ENCODE measurements around the gene MYOM3.

The MYOM3 gene

DNA sequence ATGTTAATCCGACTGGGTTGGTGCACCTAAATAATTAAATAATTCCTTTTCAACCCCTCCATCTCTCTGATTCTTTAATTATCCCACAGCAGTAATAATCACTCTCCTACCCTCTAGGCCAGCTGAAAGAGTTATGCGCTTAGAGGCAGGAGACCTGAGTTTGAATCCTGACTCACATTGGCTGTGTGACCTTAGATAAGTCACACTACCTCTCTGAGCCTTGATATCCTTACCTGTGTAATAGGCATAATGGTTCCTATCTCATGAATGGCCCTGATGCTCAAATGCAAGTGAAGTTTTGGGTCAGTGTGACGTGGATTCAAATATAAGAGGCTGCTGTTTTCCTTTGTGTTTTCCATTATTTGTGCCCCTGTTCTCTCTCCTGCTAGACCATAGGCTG is 8.1 kb downstream of the MYOM3 start:
- Histone ChIP-seq H3K36me3 (ENCODE audit: control insufficient read depth in 1 of 2, insufficient read depth in 2 of 2, low read length in 2 of 2) (no peaks in the 10 kb centered on the region), H3K79me1 (ENCODE audit: low read length) (peaks cover 2% of the 10 kb centered on the region), H3K79me2 (ENCODE audit: control insufficient read depth, insufficient read depth, low read length, poor library complexity) (no peaks in the 10 kb centered on the region), H2AFZ (ENCODE audit: insufficient read depth, low read length, poor library complexity) (no peak overlapping the region), H4K8ac (ENCODE audit: low read depth, low read length) (no peak overlapping the region), H3K27ac (ENCODE audit: low read depth, low read length) (no peak overlapping the region), H3K4me3 (ENCODE audit: low read depth, low read length) (no peak overlapping the region), H3K27me3 (ENCODE audit: insufficient read depth, low read length) (no peaks in the 10 kb centered on the region), H2BK120ac (ENCODE audit: insufficient read depth, low read length, poor library complexity) (no peak overlapping the region), H3K9ac (ENCODE audit: low read length) (no peak overlapping the region), H4K91ac (ENCODE audit: low read depth, low read length) (no peak overlapping the region), H3K4me2 (ENCODE audit: low read length) (no peak overlapping the region), H2BK5ac (ENCODE audit: low read depth, low read length, poor library complexity) (no peak overlapping the region), H2AK5ac (ENCODE audit: low read length) (no peak overlapping the region), H3K14ac (ENCODE audit: low read length) (no peak overlapping the region), H2BK12ac (ENCODE audit: low read length) (no peak overlapping the region), H3K18ac (ENCODE audit: low read length) (no peak overlapping the region), H3K4me1 (ENCODE audit: control insufficient read depth in 1 of 2, insufficient read depth in 2 of 2, low read length in 2 of 2) (peaks cover 3 to 11% of the 10 kb centered on the region in 2 experiments), H3K9me3 (ENCODE audit: insufficient read depth, low read depth, low read length) (no peaks in the 10 kb centered on the region), H4K12ac (ENCODE audit: low read depth, low read length) (no peak overlapping the region), H3K23ac (ENCODE audit: low read length) (no peak overlapping the region), H3K4ac (ENCODE audit: low read depth, low read length) (no peak overlapping the region)
- WGBS (ENCODE audit: extremely low coverage, insufficient coverage, insufficient read length): no CpG with 5 or more reads among the region's 3 CpGs
- DNase-seq: no peak

DNA sequence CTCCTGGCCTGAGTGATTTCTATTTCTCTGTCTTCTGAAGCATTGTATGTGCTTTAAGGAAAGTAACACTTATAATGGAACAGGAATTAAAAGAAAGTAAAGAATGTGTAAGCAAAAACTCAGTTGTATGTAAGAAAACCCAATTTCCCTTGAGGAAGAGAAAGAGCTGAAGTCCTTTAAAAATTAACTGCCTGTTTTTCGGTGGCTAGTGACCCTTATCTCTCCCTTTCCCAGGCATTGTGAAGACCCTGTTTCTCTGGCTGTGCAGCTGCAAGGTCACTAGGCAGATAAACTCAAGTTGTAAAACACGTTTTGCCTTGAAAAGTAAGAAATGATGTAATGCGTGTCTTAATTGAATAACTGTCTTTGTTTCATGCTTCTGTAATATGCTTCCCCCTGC is 8.5 kb downstream of the MYOM3 start:
- H3K9me3 ChIP-seq (ENCODE audit: insufficient read depth, low read depth, low read length): no peaks in the 10 kb centered on the region
- no peaks in the 10 kb centered on the region for H3K79me2 ChIP-seq (ENCODE audit: control insufficient read depth, insufficient read depth, low read length, poor library complexity)
- DNase-seq: no peak
- H4K91ac ChIP-seq (ENCODE audit: low read depth, low read length): no peak overlapping the region
- no peak overlapping the region for H2AFZ ChIP-seq (ENCODE audit: insufficient read depth, low read length, poor library complexity)
- H2BK5ac ChIP-seq (ENCODE audit: low read depth, low read length, poor library complexity): no peak overlapping the region
- no peaks in the 10 kb centered on the region for H3K27me3 ChIP-seq (ENCODE audit: insufficient read depth, low read length)
- H3K4me3 ChIP-seq (ENCODE audit: low read depth, low read length): no peak overlapping the region
- peaks cover 2% of the 10 kb centered on the region for H3K79me1 ChIP-seq (ENCODE audit: low read length)
- H3K4me2 ChIP-seq (ENCODE audit: low read length): no peak overlapping the region
- no peak overlapping the region for H4K12ac ChIP-seq (ENCODE audit: low read depth, low read length)
- WGBS (ENCODE audit: extremely low coverage, insufficient coverage, insufficient read length): no CpG with 5 or more reads among the region's 3 CpGs
- H3K27ac ChIP-seq (ENCODE audit: low read depth, low read length): no peak overlapping the region
- no peaks in the 10 kb centered on the region for H3K36me3 ChIP-seq (ENCODE audit: control insufficient read depth in 1 of 2, insufficient read depth in 2 of 2, low read length in 2 of 2)
- no peak overlapping the region for H2BK12ac ChIP-seq (ENCODE audit: low read length)
- peaks cover 3 to 8% of the 10 kb centered on the region in 2 experiments for H3K4me1 ChIP-seq (ENCODE audit: control insufficient read depth in 1 of 2, insufficient read depth in 2 of 2, low read length in 2 of 2)
- H3K4ac ChIP-seq (ENCODE audit: low read depth, low read length): no peak overlapping the region
- H2BK120ac ChIP-seq (ENCODE audit: insufficient read depth, low read length, poor library complexity): no peak overlapping the region
- no peak overlapping the region for H3K18ac ChIP-seq (ENCODE audit: low read length)
- H3K9ac ChIP-seq (ENCODE audit: low read length): no peak overlapping the region
- no peak overlapping the region for H2AK5ac ChIP-seq (ENCODE audit: low read length)
- H3K14ac ChIP-seq (ENCODE audit: low read length): no peak overlapping the region
- no peak overlapping the region for H3K23ac ChIP-seq (ENCODE audit: low read length)
- no peak overlapping the region for H4K8ac ChIP-seq (ENCODE audit: low read depth, low read length)

DNA sequence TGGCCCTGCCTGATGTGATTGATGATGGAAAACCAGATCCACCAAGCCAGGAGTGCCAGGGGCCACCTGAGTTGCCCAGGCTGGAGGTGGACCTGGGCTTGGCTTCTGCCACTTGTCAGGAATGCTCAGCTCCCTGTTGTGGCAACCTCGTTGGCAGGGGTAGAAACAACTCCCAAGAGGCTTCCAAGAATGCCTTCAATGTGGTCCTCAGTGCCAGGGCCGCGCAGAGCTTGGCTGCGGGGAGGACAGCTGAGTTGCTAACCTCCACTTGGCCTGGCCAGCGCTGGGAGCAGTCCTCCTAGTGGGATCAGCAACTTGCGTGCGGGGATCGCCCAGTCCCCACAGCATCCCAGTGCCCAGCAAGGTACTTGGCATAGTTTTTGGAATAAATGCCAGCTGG is 9.0 kb downstream of the MYOM3 start:
- Histone ChIP-seq H3K27ac (ENCODE audit: low read depth, low read length) (no peak overlapping the region), H2BK120ac (ENCODE audit: insufficient read depth, low read length, poor library complexity) (no peak overlapping the region), H3K4ac (ENCODE audit: low read depth, low read length) (no peak overlapping the region), H3K79me2 (ENCODE audit: control insufficient read depth, insufficient read depth, low read length, poor library complexity) (no peaks in the 10 kb centered on the region), H3K9me3 (ENCODE audit: insufficient read depth, low read depth, low read length) (no peaks in the 10 kb centered on the region), H4K91ac (ENCODE audit: low read depth, low read length) (no peak overlapping the region), H4K12ac (ENCODE audit: low read depth, low read length) (no peak overlapping the region), H3K9ac (ENCODE audit: low read length) (no peak overlapping the region), H2AK5ac (ENCODE audit: low read length) (no peak overlapping the region), H3K4me2 (ENCODE audit: low read length) (no peak overlapping the region), H3K4me3 (ENCODE audit: low read depth, low read length) (no peak overlapping the region), H3K36me3 (ENCODE audit: control insufficient read depth in 1 of 2, insufficient read depth in 2 of 2, low read length in 2 of 2) (no peaks in the 10 kb centered on the region), H4K8ac (ENCODE audit: low read depth, low read length) (no peak overlapping the region), H3K79me1 (ENCODE audit: low read length) (no peaks in the 10 kb centered on the region), H3K4me1 (ENCODE audit: control insufficient read depth in 1 of 2, insufficient read depth in 2 of 2, low read length in 2 of 2) (peaks cover 3 to 5% of the 10 kb centered on the region in 2 experiments), H3K23ac (ENCODE audit: low read length) (no peak overlapping the region), H3K27me3 (ENCODE audit: insufficient read depth, low read length) (no peaks in the 10 kb centered on the region), H2BK5ac (ENCODE audit: low read depth, low read length, poor library complexity) (no peak overlapping the region), H2AFZ (ENCODE audit: insufficient read depth, low read length, poor library complexity) (no peak overlapping the region), H3K14ac (ENCODE audit: low read length) (no peak overlapping the region), H2BK12ac (ENCODE audit: low read length) (no peak overlapping the region), H3K18ac (ENCODE audit: low read length) (no peak overlapping the region)
- WGBS (ENCODE audit: extremely low coverage, insufficient coverage, insufficient read length): no CpG with 5 or more reads among the region's 8 CpGs
- DNase-seq: no peak

DNA sequence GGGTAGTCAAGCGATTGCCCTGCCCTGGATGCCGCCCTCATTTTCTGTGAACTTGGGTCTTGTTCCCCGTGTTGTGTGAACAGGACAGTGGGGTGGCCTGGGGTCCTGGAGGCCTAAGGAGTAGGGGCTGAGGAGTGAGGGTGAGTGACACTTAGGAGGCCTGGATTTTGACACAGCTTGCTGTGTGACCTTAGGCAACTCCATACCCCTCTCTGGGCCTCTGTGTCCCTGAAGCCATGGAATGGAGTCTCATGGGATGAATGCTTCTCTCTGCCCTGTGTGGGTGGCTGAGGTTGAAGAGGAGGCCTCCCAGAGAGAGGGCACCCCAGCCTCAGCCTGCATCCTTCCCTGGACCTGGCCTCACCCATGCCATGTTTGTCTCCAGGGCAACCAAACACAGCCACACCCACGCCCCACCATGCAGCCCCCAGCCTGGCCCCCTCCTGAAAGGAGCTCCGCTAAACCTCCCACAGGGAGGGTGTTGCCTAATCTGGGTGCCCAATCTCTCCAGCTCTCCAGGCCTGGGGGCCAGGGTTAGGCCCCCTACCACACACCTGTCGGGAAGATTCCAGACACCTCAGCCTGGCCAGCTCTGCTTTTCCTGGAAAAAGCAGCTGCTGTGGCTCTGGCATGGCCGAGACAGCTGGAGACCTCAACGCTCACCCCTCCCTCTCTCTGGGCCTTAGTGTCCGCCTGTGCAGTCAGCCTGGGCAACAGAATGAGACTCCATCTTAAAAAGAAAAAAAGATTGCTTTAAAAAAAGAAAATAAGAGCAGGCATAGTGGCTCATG is 9.9 kb downstream of the MYOM3 start:
- no peak overlapping the region for H2AK5ac ChIP-seq (ENCODE audit: low read length)
- H3K4ac ChIP-seq (ENCODE audit: low read depth, low read length): no peak overlapping the region
- H3K9ac ChIP-seq (ENCODE audit: low read length): no peak overlapping the region
- no peak overlapping the region for H3K27ac ChIP-seq (ENCODE audit: low read depth, low read length)
- H2AFZ ChIP-seq (ENCODE audit: insufficient read depth, low read length, poor library complexity): no peak overlapping the region
- H3K4me2 ChIP-seq (ENCODE audit: low read length): no peak overlapping the region
- no peak overlapping the region for H4K91ac ChIP-seq (ENCODE audit: low read depth, low read length)
- H2BK12ac ChIP-seq (ENCODE audit: low read length): no peak overlapping the region
- H3K14ac ChIP-seq (ENCODE audit: low read length): no peak overlapping the region
- no peak overlapping the region for H2BK5ac ChIP-seq (ENCODE audit: low read depth, low read length, poor library complexity)
- no peak overlapping the region for H3K18ac ChIP-seq (ENCODE audit: low read length)
- H3K27me3 ChIP-seq (ENCODE audit: insufficient read depth, low read length): no peaks in the 10 kb centered on the region
- no CpG with 5 or more reads among the region's 9 CpGs for WGBS (ENCODE audit: extremely low coverage, insufficient coverage, insufficient read length)
- no peaks in the 10 kb centered on the region for H3K36me3 ChIP-seq (ENCODE audit: control insufficient read depth in 1 of 2, insufficient read depth in 2 of 2, low read length in 2 of 2)
- no peak overlapping the region for H4K8ac ChIP-seq (ENCODE audit: low read depth, low read length)
- no peak overlapping the region for H4K12ac ChIP-seq (ENCODE audit: low read depth, low read length)
- no peak overlapping the region for H3K4me3 ChIP-seq (ENCODE audit: low read depth, low read length)
- peaks cover 2% of the 10 kb centered on the region for H3K9me3 ChIP-seq (ENCODE audit: insufficient read depth, low read depth, low read length)
- H3K23ac ChIP-seq (ENCODE audit: low read length): no peak overlapping the region
- DNase-seq: no peak
- no peak overlapping the region for H2BK120ac ChIP-seq (ENCODE audit: insufficient read depth, low read length, poor library complexity)
- H3K79me1 ChIP-seq (ENCODE audit: low read length): no peaks in the 10 kb centered on the region
- H3K4me1 ChIP-seq (ENCODE audit: control insufficient read depth in 1 of 2, insufficient read depth in 2 of 2, low read length in 2 of 2): no peaks in the 10 kb centered on the region
- no peaks in the 10 kb centered on the region for H3K79me2 ChIP-seq (ENCODE audit: control insufficient read depth, insufficient read depth, low read length, poor library complexity)
